Endothelial cell of umbilical vein (primary cell): ENCODE data around the gene RNF112. TPM values are rescaled to one million over a fixed set of nuclear protein-coding genes. Genes with fewer than 3 reads are reported as not detected.

Experiments
- BruUV-seq: library from RNA; stranded (reverse); fragments of 400-500 nt; replicated peaks from 2 replicates; lab custom pipeline; 2021; lab: Mats Ljungman, UMichigan
- CTCF ChIA-PET: fragments of 300-600, 350-600 bp; sonication (Branson Sonifier 250); formaldehyde crosslinking; loops from one replicate; lab custom pipeline; 2021; ENCODE audit warnings: antibody characterized with exemption, inconsistent platforms; lab: Charles Lee
- POLR2A ChIA-PET: fragments of 300-600, 350-600 bp; sonication (Branson Sonifier 250); formaldehyde crosslinking; loops from one replicate; lab custom pipeline; 2021; ENCODE audit warnings: antibody characterized with exemption, inconsistent platforms; lab: Charles Lee
- DNase-seq: peaks from one replicate; pipeline ENCODE4 v3.0.0-alpha.2; 2011; ENCODE audit warnings: low read depth, low spot score
- FAIRE-seq: peaks from 2 replicates; lab custom pipeline; 2011; peaks lifted over from hg19 to GRCh38; lab: Jason Lieb, UNC
- H2AFZ ChIP-seq: 2 replicates; pipeline ENCODE4 v1.6.0; 2012; ENCODE audit warnings: low read depth, low read length, control low read depth, inconsistent platforms
- H3K27ac ChIP-seq: 2 replicates; pipeline ENCODE4 v1.5.1; 2011; ENCODE audit warnings: low read depth, mild to moderate bottlenecking, control low read depth, low read length, moderate library complexity; ENCODE audit not compliant: insufficient read depth
- H3K27me3 ChIP-seq, 2 experiments: 2 replicates each; pipeline versions ENCODE4 v1.6.0 to v1.6.1; 2011; ENCODE audit warnings: low read length in 2 of 2, mixed read lengths in 1 of 2; ENCODE audit not compliant: control insufficient read depth in 2 of 2, insufficient read depth in 2 of 2
- H3K36me3 ChIP-seq, 2 experiments: 2 replicates in 1 of 2; 3 replicates in 1 of 2; pipeline ENCODE4 v1.5.1; 2011; ENCODE audit warnings: low read length in 2 of 2, mild to moderate bottlenecking in 1 of 2, moderate library complexity in 1 of 2; ENCODE audit not compliant: control insufficient read depth in 2 of 2, insufficient read depth in 2 of 2; ENCODE audit errors: extremely low read depth in 1 of 2
- H3K4me1 ChIP-seq: 3 replicates; pipeline ENCODE4 v1.5.1; 2011; ENCODE audit warnings: mild to moderate bottlenecking, low read length; ENCODE audit not compliant: control insufficient read depth, insufficient read depth; ENCODE audit errors: extremely low read depth
- H3K4me2 ChIP-seq: 2 replicates; pipeline ENCODE4 v1.6.1; 2011; ENCODE audit warnings: low read length, control low read depth, mixed read lengths; ENCODE audit not compliant: insufficient read depth
- H3K4me3 ChIP-seq, 3 experiments: fragments of 200-600 bp in 1 of 3; sonication (generic), shearing (Covaris generic) in 1 of 3; replicated peaks in 1 of 3; 2 replicates each; pipeline ENCODE4 v1.5.1; 2011 to 2016; ENCODE audit warnings: control low read depth in 3 of 3, low read length in 3 of 3, mild to moderate bottlenecking in 2 of 3, inconsistent platforms in 1 of 3, low read depth in 1 of 3, moderate library complexity in 1 of 3; ENCODE audit not compliant: insufficient read depth in 1 of 3
- H3K79me2 ChIP-seq: 2 replicates; pipeline ENCODE4 v1.6.0; 2012; ENCODE audit warnings: low read length, inconsistent platforms; ENCODE audit not compliant: control insufficient read depth, insufficient read depth
- H3K9ac ChIP-seq: replicated peaks from 2 replicates; pipeline ENCODE3; 2011; ENCODE audit warnings: low read length, control low read depth; ENCODE audit not compliant: insufficient read depth; ENCODE audit errors: extremely low read depth
- H3K9me1 ChIP-seq: replicated peaks from 3 replicates; pipeline ENCODE4 v1.6.0; 2011; ENCODE audit warnings: mild to moderate bottlenecking, low read length; ENCODE audit not compliant: control insufficient read depth, insufficient read depth; ENCODE audit errors: extremely low read depth
- H3K9me3 ChIP-seq: replicated peaks from 2 replicates; pipeline ENCODE4 v1.5.1; 2012; ENCODE audit warnings: low read length, inconsistent platforms; ENCODE audit not compliant: control insufficient read depth, insufficient read depth
- H4K20me1 ChIP-seq: replicated peaks from 2 replicates; pipeline ENCODE3; 2011; ENCODE audit warnings: mild to moderate bottlenecking, low read length; ENCODE audit not compliant: control insufficient read depth, insufficient read depth; ENCODE audit errors: extremely low read depth
- EZH2 ChIP-seq: IDR thresholded peaks from 2 replicates; pipeline ENCODE4 v1.6.1; 2012; ENCODE audit warnings: borderline replicate concordance, low read depth, mild to moderate bottlenecking, moderate library complexity, low read length, inconsistent platforms; ENCODE audit not compliant: severe bottlenecking
- FOS ChIP-seq: IDR thresholded peaks from 2 replicates; pipeline ENCODE4 v1.6.1; 2011; ENCODE audit warnings: mild to moderate bottlenecking, low read length, moderate library complexity, borderline replicate concordance; ENCODE audit not compliant: insufficient read depth
- JUN ChIP-seq: IDR thresholded peaks from 2 replicates; pipeline ENCODE4 v1.6.1; 2011; ENCODE audit warnings: borderline replicate concordance, low read depth; ENCODE audit not compliant: insufficient read length, insufficient read depth
- MYC ChIP-seq: IDR thresholded peaks from one replicate; pipeline ENCODE4 v1.6.1; 2011; ENCODE audit warnings: mild to moderate bottlenecking, low read depth, low read length
- POLR2A ChIP-seq: IDR thresholded peaks from 2 replicates; pipeline ENCODE4 v1.6.1; 2012; ENCODE audit warnings: low read depth, mild to moderate bottlenecking, control low read depth, low read length
- dilution Hi-C: fragments of 300-500 bp; cut with MboI; formaldehyde crosslinking; loops from one replicate; pipeline ENCODE4 v1.15.0; 2019; ENCODE audit warnings: low sequenced_read_pairs; ENCODE audit not compliant: extremely low pct_ligation_motif_present
- intact Hi-C: fragments of 100-400 bp; cut with micrococcal nuclease; formaldehyde crosslinking; loops from one replicate; pipeline ENCODE4 v1.10.0; 2022
- polyA plus RNA-seq, 4 experiments: library from polyadenylated mRNA; depleted of rRNA in 3 of 4; stranded (reverse) in 3 of 4; unstranded in 1 of 4; fragments of >200 nt; gene quantifications; 2 replicates each; pipeline versions ENCODE4 v1.2.1 to v1.2.3, GENCODE V29; 2011 to 2012; ENCODE audit warnings: missing spikeins in 1 of 4
- total RNA-seq: library from RNA; stranded (reverse); gene quantifications from 2 replicates; pipeline ENCODE4 v1.2.3, GENCODE V29; 2021
- TF ChIP-seq, protein P1 (sequence below), 2 donors: IDR thresholded peaks; 1 replicate in 1 of 2; 2 replicates in 1 of 2; pipeline ENCODE4 v1.5.1; 2011; ENCODE audit warnings: low read length in 2 of 2, mild to moderate bottlenecking in 2 of 2, moderate library complexity in 2 of 2, control low read depth in 1 of 2, inconsistent platforms in 1 of 2, low read depth in 1 of 2; ENCODE audit not compliant: insufficient read depth in 1 of 2; ENCODE audit errors: extremely low read depth in 1 of 2
- TF ChIP-seq, protein P2 (sequence below): IDR thresholded peaks from 2 replicates; pipeline ENCODE4 v1.6.1; 2011; ENCODE audit not compliant: insufficient read depth, insufficient read length

The RNF112 gene
- total and polyA plus RNA-seq, 2 donors (not counting 3 experiments of a cell fraction or from before 2014, with no cell fraction given): 0.06 to 0.11 TPM

- POLR2A ChIA-PET: no interaction called here
- no peaks in the 10 kb centered on the region for H3K9me1 ChIP-seq
- H2AFZ ChIP-seq: no peak overlapping the region
- dilution Hi-C loops (no loop called here), intact Hi-C loops (no loop called here)
- BruUV-seq: no TSS peak
- H3K4me3 ChIP-seq: no peak overlapping the region
- H3K27ac ChIP-seq: no peak overlapping the region
- DNase-seq: no peak
- no peaks in the 10 kb centered on the region for H3K36me3 ChIP-seq
- H4K20me1 ChIP-seq: no peaks in the 10 kb centered on the region
- H3K4me2 ChIP-seq: no peak overlapping the region
- H3K27me3 ChIP-seq: no peaks in the 10 kb centered on the region
- no peaks in the 10 kb centered on the region for H3K9me3 ChIP-seq
- no peak for TF ChIP-seq JUN
- no peak for TF ChIP-seq EZH2
- TF ChIP-seq FOS: no peak
- no peak for TF ChIP-seq POLR2A
- TF ChIP-seq, protein P1, sequence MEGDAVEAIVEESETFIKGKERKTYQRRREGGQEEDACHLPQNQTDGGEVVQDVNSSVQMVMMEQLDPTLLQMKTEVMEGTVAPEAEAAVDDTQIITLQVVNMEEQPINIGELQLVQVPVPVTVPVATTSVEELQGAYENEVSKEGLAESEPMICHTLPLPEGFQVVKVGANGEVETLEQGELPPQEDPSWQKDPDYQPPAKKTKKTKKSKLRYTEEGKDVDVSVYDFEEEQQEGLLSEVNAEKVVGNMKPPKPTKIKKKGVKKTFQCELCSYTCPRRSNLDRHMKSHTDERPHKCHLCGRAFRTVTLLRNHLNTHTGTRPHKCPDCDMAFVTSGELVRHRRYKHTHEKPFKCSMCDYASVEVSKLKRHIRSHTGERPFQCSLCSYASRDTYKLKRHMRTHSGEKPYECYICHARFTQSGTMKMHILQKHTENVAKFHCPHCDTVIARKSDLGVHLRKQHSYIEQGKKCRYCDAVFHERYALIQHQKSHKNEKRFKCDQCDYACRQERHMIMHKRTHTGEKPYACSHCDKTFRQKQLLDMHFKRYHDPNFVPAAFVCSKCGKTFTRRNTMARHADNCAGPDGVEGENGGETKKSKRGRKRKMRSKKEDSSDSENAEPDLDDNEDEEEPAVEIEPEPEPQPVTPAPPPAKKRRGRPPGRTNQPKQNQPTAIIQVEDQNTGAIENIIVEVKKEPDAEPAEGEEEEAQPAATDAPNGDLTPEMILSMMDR (IDR thresholded peaks at IDR 0.05; ENCODE audit: extremely low read depth in 1 of 2, insufficient read depth in 1 of 2, low read depth in 1 of 2, low read length in 2 of 2): no peak
- TF ChIP-seq, protein P2, sequence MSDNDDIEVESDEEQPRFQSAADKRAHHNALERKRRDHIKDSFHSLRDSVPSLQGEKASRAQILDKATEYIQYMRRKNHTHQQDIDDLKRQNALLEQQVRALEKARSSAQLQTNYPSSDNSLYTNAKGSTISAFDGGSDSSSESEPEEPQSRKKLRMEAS: no peak
- no peak for TF ChIP-seq MYC
- FAIRE-seq: no peak
- no peak overlapping the region for H3K9ac ChIP-seq
- H3K79me2 ChIP-seq: no peaks in the 10 kb centered on the region
- peaks cover 8% of the 10 kb centered on the region for H3K4me1 ChIP-seq
- CTCF ChIA-PET: interaction anchor here (1.0 to 3.8 kb wide), 5 partner anchors 9 to 397 kb away, joined by 3 to 34 read pairs (median 4); partner anchors contain the start of gene MAPK7
Observed at GRCh38 chr17:19365499-19365817, 45.6 kb upstream of the RNF112 start.
